D721Med (cell line): ENCODE measurements around the gene IQCH.

Experiments
- DNase-seq: peaks from one replicate; pipeline ENCODE4 v3.0.0; 2011; ENCODE audit warnings: low spot score; ENCODE audit not compliant: insufficient read length
- FAIRE-seq: peaks from 2 replicates; lab custom pipeline; 2011; peaks lifted over from hg19 to GRCh38; lab: Jason Lieb, UNC
- TF ChIP-seq, protein P1 (sequence below): IDR thresholded peaks from 2 replicates; pipeline ENCODE4 v1.5.1; 2012; ENCODE audit warnings: mild to moderate bottlenecking, control low read depth; ENCODE audit not compliant: insufficient read depth; ENCODE audit errors: missing control alignments

The IQCH gene

DNA sequence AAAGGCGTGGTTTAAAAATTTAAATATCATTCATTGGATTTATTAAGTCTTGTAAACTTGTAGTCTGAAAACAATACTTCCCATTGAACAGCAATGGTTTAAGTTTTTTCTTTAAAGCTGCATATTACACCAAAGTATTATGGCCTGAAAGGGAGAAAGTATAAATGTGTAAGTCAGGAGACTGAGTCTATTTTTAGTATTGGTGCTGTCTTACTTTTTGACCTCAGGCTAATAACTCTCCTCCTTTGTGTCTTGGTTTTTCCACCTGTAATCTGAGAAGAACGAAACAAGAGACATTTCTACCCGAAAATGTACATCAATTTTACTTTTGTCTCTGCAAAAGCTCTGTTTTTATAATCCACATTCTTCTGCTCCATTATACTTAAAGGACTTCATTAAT, 273.9 kb downstream of the IQCH start:
- TF ChIP-seq, protein P1, sequence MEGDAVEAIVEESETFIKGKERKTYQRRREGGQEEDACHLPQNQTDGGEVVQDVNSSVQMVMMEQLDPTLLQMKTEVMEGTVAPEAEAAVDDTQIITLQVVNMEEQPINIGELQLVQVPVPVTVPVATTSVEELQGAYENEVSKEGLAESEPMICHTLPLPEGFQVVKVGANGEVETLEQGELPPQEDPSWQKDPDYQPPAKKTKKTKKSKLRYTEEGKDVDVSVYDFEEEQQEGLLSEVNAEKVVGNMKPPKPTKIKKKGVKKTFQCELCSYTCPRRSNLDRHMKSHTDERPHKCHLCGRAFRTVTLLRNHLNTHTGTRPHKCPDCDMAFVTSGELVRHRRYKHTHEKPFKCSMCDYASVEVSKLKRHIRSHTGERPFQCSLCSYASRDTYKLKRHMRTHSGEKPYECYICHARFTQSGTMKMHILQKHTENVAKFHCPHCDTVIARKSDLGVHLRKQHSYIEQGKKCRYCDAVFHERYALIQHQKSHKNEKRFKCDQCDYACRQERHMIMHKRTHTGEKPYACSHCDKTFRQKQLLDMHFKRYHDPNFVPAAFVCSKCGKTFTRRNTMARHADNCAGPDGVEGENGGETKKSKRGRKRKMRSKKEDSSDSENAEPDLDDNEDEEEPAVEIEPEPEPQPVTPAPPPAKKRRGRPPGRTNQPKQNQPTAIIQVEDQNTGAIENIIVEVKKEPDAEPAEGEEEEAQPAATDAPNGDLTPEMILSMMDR, result no peak
- DNase-seq (no peak), FAIRE-seq (no peak)

DNA sequence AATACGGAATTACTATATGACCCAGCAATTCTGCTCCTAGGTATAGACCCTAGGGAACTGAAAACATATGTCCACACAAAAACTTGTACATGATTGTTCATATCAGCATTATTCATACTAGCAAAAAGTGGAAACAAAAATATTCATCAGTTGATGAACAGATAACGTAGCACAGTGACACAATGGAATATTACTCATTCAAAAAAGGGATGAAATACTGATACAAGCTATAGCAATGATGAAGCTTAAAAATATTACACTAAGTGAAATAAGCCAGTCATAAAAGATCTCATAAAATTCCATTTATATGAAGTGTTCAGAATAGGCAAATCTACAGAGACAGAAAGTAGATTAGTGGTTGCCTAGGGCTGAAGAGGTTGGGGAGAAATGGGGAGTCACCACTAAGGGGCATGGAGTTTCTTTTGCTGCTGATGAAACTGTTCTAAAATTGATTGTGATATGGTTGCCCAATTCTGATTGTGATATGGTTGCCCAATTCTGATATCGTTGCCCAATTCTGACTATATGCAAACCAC, 276.9 kb downstream of the IQCH start:
- no peak for FAIRE-seq
- TF ChIP-seq, protein P1, result no peak
- DNase-seq, result no peak

DNA sequence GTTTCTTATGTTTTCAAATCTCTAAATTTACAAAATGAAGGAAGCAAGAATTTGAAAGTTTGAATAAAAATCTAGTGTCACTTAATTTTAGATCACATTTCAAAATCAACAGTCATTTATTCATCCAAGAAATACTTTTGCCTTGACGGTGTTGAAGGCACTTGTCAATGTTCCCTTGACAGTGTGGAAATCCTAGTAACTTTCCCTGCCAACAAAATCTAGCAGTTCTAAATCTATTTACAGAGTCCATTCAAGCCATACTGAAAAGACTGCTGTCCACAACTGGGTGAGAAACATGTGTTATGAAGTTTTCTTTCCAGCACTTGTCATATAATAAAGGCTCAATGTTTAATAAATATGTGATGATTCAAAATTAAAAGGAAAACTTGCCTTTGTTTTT, 279.3 kb downstream of the IQCH start:
- no peak for DNase-seq
- TF ChIP-seq, protein P1, result no peak
- FAIRE-seq, result no peak

DNA sequence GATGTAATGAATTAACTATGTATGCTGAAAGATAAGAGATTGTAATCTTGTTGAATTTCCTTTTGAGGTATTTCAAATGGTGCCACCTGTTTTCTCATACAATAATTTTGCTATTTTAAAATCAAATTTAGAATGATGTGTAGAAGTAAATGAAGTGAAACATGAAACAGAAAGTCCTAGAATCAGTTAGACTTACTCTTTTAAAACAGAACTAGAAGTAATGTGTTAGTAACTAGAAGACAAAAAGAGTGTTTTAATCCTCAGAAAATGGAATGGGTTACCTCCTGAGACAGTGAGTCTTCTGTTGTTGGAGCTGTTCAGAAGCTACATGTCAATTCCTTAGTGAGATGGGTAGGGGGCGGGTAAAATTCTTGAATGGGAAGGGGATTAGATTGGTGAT, 279.8 kb downstream of the IQCH start:
- no peak for FAIRE-seq
- DNase-seq, result no peak
- TF ChIP-seq, protein P1, result no peak

DNA sequence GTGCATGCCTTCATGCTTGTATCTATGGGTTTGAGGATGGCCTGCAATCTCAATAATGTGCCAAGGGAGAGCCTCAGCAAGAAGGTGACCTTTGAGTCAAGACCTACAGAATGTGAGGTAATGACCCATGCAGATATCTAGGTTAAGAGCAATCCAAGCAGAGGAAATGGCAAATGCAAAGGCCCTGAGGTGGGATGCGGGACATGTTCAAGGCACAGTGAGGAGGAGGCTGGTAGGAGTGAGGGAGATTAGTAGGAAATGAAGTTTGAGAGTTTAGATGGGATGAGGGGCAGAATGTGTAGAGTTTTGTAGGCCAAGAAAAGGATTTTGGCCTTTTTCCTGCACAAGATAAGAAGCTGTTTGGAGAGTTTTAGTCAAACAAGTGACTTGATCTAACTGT, 283.2 kb downstream of the IQCH start:
- DNase-seq (no peak), FAIRE-seq (no peak)
- TF ChIP-seq, protein P1, result no peak

DNA sequence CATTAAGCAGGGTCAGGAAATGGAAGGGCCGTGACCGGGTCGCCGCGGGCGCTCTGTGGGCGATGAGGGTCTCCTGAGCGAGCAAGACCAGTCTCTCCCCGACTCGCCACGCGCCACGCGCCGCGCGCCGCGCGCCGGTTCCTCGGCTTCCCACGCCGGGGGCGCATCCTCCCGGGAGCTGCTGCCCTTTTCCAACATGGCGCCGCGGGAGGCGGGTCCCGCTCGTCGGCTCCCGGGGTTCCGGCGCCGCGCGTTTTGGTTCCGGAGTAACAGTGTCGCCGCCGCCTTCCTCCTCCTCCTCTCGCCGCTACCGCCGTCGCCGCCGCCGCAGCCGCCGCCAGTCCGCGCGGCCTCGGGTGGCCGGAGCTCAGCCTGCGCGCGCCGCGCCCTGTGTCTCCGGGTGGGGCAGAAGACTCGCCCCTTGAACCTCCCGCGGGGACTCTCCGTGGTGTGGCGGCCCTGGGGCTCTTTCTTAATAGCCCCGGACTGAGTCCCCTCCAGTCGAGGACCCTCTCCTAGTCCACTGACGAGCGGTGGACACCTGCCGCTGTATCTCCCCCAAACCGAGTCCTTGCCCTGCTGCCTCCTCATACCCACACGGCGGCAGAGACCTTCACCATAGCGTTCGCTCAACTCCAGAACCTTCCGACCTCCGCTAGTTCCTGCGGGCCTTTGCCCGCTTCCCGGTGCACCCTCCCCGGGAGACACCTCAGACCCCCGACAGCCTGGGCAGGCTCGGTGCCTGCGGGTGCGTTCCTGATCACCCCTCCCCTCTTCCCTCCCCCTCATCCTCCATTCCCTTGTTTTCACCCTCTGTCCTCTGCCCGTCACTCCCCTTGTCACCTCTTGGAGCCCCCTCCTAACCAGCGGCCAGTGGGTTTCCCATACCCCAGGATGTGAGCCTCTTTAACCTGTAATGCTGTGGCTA, 288.1 kb downstream of the IQCH start, which contains the start of gene MAP2K5:
TSS of gene MAP2K5 (plus strand) at position 284 of the 928 bp plus-strand sequence. CDS start at position 917, 633 bp downstream.
- FAIRE-seq, result no peak
- TF ChIP-seq, protein P1, result no peak
- DNase-seq, result no peak

DNA sequence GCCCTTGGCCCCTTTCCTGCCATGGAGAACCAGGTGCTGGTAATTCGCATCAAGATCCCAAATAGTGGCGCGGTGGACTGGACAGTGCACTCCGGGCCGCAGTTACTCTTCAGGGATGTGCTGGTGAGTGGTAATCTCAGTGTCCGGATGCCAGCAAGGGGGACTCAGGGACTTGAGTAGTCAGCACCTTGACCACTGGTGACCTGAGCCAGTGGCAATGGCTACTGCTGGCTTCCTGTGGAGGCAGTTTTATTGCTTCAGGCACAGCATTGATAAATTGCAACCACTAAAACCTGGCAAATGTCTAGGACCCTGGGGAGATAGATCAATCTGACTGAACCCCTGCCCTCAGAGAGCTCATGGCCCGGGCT, 288.7 kb downstream of the IQCH start:
- DNase-seq (no peak), FAIRE-seq (no peak)
- TF ChIP-seq, protein P1, result no peak
